Measurements from ENCODE around the gene RUFY4.

DNA sequence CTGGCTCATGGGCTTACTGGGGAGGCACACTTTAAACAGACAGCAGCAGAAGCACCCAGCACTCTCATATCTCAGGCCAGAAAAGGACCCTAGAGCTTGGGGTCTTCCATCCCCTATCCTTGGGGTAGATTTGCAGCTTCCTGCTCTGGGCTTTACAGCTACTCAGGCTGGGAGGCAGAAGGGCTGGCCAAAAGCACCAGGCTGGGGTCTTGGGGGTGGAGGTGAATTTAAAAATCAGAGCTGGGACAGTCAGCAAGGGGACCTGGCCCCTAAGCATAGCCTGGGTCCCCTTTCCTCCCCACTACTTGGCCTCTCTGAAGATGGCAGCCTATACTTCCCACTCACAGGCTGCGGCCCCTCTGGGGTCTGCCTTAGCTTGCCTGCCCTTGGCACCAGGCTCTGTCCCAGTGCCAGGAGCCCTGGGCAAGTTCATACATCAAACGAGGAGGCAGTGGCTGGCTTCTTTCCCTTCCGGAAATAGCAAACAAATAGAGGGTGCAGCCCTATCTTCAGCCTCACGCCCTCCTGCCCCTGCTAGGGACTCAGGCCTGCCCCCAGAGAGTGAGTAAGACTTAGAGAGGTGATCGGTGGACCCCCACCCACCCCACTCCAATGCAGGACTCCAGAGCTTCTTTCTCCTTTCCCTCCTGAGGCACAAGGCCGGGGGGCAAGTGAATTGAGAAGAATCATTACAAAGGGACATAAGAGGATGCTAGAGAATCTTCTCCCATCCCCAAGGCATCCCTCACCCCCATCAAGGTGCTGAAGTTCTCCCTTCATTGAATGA is 40.3 kb upstream of the RUFY4 start:
- no peak for TF ChIP-seq GTF2I (CRISPR knock-in tag; conservative IDR thresholded peaks at IDR 0.05)
- TF ChIP-seq, protein P1, sequence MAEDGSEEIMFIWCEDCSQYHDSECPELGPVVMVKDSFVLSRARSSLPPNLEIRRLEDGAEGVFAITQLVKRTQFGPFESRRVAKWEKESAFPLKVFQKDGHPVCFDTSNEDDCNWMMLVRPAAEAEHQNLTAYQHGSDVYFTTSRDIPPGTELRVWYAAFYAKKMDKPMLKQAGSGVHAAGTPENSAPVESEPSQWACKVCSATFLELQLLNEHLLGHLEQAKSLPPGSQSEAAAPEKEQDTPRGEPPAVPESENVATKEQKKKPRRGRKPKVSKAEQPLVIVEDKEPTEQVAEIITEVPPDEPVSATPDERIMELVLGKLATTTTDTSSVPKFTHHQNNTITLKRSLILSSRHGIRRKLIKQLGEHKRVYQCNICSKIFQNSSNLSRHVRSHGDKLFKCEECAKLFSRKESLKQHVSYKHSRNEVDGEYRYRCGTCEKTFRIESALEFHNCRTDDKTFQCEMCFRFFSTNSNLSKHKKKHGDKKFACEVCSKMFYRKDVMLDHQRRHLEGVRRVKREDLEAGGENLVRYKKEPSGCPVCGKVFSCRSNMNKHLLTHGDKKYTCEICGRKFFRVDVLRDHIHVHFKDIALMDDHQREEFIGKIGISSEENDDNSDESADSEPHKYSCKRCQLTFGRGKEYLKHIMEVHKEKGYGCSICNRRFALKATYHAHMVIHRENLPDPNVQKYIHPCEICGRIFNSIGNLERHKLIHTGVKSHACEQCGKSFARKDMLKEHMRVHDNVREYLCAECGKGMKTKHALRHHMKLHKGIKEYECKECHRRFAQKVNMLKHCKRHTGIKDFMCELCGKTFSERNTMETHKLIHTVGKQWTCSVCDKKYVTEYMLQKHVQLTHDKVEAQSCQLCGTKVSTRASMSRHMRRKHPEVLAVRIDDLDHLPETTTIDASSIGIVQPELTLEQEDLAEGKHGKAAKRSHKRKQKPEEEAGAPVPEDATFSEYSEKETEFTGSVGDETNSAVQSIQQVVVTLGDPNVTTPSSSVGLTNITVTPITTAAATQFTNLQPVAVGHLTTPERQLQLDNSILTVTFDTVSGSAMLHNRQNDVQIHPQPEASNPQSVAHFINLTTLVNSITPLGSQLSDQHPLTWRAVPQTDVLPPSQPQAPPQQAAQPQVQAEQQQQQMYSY (CRISPR knock-in tag; IDR thresholded peaks at IDR 0.05), result no peak
- TF ChIP-seq, protein P2, sequence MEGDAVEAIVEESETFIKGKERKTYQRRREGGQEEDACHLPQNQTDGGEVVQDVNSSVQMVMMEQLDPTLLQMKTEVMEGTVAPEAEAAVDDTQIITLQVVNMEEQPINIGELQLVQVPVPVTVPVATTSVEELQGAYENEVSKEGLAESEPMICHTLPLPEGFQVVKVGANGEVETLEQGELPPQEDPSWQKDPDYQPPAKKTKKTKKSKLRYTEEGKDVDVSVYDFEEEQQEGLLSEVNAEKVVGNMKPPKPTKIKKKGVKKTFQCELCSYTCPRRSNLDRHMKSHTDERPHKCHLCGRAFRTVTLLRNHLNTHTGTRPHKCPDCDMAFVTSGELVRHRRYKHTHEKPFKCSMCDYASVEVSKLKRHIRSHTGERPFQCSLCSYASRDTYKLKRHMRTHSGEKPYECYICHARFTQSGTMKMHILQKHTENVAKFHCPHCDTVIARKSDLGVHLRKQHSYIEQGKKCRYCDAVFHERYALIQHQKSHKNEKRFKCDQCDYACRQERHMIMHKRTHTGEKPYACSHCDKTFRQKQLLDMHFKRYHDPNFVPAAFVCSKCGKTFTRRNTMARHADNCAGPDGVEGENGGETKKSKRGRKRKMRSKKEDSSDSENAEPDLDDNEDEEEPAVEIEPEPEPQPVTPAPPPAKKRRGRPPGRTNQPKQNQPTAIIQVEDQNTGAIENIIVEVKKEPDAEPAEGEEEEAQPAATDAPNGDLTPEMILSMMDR (IDR thresholded peaks at IDR 0.05), result no peak
- TF ChIP-seq SMAD3 (CRISPR knock-in tag; IDR thresholded peaks at IDR 0.05; ENCODE audit: borderline replicate concordance), result no peak
- TF ChIP-seq, protein P3, sequence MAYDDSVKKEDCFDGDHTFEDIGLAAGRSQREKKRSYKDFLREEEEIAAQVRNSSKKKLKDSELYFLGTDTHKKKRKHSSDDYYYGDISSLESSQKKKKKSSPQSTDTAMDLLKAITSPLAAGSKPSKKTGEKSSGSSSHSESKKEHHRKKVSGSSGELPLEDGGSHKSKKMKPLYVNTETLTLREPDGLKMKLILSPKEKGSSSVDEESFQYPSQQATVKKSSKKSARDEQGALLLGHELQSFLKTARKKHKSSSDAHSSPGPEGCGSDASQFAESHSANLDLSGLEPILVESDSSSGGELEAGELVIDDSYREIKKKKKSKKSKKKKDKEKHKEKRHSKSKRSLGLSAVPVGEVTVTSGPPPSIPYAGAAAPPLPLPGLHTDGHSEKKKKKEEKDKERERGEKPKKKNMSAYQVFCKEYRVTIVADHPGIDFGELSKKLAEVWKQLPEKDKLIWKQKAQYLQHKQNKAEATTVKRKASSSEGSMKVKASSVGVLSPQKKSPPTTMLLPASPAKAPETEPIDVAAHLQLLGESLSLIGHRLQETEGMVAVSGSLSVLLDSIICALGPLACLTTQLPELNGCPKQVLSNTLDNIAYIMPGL (CRISPR knock-in tag; IDR thresholded peaks at IDR 0.05), result no peak

Data from WTC11 (cell line).